ENCODE measurements around the gene MAPRE3.

GRCh38 chr2:27025861-27026851 lies 55.7 kb downstream of the MAPRE3 start:
- TF ChIP-seq CTCF (IDR thresholded peaks at IDR 0.05) (no peak), POLR2A (IDR thresholded peaks at IDR 0.05) (no peak)
